NCI-H1092 (cell line): Measurements from ENCODE around the gene POLR1A.

Source experiments
- DNase-seq: peaks from one replicate; lab custom pipeline; 2025; lab: John Stamatoyannopoulos, UW

The POLR1A gene

GRCh38 chr2:86037795-86038192 lies 67.9 kb downstream of the POLR1A start:
- DNase-seq: no peak

- peak; percentile 28 for DNase-seq
These were observed 68.4 kb downstream of the POLR1A start for GRCh38 chr2:86037141-86037794.

DNA sequence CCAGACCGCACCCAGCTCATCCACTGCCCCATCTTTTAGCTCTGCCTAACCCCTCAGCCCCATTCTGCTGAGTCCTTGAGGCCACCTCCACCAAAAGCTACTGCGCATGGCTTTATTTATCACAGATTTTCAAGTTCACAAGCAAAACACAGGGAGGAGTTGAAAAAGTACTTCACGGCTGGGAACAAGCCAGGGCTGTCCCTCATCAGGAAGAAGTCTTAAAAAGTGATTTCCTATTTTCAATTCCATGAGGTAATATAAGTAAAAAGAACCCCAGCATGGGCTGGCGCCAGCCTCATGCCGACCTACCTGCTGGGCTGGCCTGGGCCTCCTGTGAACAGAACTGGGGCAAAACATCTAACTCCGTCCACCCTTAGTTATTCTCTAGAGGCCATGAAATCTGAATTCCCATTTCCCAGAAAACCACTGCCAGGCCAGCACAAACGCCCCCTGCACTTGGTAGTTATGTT lies 69.0 kb downstream of the POLR1A start:
- no peak for DNase-seq

GRCh38 chr2:86035883-86036668 lies 69.6 kb downstream of the POLR1A start:
- DNase-seq: peak; percentile 88

GRCh38 chr2:86035376-86035882 lies 70.3 kb downstream of the POLR1A start:
- no peak for DNase-seq

DNA sequence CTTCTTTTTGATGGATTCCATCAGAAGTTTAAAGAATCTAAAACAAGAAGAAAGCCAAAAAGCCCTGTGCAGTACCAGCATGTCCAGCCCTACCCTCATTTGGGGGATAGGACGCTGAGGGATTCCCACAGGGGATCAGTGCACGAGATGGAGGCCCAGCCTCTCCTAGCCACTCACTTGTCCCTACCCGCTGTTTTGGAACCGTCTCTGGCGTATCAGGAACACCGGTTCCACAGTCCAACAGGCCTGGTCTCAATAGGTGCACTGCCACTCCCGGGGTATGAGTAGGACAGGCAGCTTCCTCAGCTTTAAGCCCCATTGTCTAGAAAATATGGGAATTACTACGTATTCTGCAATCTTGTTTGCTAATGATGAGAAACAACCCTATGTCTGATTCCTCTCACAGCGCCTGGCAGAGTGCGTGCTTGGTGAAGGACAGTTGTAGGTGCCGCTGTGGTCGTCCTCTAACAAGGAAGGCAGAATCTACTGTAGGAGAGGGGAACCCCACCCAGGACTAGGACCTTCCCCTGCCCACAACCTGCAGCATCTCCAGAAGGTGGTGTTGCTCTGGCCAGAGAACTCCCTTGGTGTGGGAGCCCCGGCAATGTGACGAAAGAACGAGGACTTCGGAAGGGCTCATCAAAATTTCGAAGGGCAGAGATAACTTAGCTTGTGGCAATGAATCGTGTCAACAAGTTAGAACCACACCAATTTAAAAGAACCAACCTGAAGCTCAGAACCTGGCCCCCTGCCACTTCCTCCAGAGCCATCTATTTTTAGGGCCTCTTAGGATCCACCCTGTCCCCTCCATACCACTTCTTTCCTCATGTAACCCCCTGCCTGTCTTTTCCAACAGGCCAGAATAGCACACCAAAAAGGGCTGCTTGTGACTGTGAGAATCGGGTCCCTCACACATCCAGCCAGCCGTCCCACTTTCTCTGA lies 71.7 kb downstream of the POLR1A start:
- DNase-seq: no peak

DNA sequence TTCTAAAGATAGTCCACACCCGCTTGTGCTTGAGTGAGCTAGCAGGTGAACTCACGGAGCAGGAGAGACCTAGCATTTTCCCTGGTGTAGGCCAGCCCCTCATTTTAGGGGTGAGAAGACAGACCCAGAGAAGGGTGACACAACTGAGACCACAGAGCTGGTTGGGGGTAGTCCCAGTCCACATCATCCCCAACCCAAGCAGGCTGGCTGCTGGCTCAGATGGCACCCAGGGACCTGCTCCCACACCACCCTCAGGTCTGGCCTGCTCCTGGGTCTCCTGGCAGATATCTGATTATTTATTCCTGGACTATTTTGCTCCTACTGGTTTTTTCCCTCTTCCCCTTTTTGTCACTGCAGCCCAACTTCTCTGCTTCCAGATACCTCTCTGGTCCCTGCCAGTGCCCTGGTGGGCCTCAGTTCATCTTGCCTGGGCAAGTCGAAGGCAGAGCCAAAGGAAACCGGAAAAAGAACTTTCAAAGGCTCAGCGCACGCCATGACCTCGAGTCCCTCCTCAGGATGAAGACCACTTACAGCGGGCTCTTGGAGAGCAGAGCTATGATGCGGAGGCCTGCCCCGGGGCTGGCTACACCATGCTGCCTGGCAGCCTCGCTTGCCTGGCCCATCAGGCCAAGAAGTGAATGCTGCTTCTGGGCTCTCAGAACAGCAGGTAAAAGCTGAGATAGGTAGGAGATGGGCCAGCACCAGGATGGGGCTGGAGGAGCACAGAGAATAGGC lies 72.7 kb downstream of the POLR1A start:
- no peak for DNase-seq

- no peak for DNase-seq
These were observed 74.1 kb downstream of the POLR1A start for GRCh38 chr2:86031606-86032005.

DNA sequence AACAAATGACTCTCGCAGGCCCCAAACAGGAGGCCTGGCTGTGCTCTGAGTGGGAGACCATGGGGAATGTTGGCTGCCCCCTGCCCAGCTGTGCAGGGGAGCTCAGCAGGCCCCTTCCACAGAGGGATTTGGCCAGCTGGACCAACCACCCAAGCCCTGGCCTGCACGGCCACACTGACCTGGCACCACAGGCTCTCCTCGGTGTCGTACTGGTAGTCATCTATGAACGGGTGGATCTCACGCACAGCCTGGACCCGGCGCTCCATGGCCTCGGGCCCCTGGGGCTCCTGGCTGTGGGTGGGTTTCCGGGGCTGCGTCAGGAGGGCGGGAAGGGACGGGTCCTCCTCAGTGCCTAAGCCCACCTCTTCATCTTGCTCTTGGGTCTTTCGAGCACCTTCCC lies 74.5 kb downstream of the POLR1A start:
- DNase-seq: no peak

GRCh38 chr2:86029873-86030272 lies 75.8 kb downstream of the POLR1A start:
- no peak for DNase-seq

GRCh38 chr2:86028766-86029381 lies 76.8 kb downstream of the POLR1A start:
- no peak for DNase-seq

- DNase-seq: no peak
These were observed 77.5 kb downstream of the POLR1A start for GRCh38 chr2:86027922-86028765.

DNA sequence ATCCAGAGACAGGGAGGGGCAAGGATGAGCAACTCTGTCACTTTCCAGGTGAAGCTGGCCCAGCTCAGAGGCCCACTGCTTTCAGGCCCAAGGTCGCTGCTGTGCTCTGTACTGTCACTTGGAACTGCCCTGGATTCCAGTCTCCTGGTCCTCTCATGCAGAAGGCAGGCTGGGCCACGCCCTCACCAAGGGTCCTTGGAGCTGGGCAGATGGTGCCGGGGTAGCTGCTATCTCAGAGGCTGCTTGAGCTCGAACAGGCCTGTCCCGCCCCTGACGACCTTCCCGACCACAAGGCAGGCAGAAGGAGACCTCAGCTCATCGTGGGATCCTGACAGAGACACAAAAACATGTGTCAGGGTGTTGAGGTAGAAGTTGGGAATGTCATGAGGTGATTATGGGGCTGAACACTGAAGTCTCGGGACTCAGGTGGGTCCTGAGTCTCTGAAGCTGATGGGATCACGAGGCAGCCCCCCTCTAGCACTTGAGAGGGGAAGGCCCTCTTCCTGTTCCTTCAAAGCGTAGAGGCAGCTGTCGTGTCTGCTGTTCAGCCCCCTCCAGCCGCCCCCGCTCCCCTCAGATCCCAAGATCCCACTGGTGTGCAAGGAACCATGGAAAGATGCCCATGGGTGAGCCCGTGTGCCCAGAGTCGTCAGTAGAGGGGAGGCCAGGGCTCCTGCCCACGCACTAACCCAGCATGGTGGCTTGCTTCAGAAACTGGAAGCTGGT lies 78.3 kb downstream of the POLR1A start:
- DNase-seq: no peak

DNA sequence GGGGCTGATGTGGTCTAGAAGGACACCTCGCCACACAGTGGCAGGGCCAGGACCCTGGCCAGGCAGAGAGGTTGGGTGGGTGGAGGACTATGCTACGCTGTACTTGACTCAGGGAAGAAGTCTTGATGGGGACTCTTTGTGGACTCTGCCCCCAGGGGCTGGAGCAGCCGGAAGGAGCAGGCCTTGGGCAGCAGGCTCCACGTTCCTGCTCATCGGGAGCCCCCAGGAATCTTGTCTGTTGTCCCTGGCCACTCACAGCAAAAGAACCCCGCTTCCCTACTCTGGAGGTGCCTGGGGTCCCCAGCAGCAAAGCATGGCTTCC lies 79.0 kb downstream of the POLR1A start:
- DNase-seq: no peak

- DNase-seq: no peak
These were observed 79.5 kb downstream of the POLR1A start for GRCh38 chr2:86025976-86026743.

DNA sequence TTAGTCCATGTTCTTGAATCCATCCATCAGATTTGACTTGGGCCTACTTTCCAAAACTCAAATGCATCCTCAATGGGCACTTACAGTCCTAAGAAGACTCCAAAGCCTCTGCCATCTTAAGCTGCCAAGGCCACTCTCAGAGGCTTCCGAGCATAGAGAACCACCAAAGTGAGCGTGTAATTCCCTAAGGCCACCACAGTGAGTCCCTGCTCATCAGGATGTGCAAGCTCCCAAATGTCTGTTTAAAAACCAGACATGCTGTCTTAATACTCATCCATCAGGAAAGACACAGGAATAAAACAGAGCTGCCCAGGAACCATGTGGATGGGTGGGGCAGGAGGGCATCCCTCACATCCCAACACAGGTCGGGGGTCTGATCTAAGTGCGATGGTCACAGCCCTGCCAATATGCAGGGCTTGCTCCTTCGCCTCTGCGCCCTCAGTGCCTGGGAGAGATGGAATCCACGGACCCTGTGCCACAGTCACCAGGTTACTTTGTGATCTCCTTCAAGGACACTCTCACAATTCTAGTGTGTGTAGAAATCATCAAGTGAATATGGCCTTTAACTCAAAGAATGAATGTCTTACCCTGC lies 80.4 kb downstream of the POLR1A start:
- DNase-seq: no peak

DNA sequence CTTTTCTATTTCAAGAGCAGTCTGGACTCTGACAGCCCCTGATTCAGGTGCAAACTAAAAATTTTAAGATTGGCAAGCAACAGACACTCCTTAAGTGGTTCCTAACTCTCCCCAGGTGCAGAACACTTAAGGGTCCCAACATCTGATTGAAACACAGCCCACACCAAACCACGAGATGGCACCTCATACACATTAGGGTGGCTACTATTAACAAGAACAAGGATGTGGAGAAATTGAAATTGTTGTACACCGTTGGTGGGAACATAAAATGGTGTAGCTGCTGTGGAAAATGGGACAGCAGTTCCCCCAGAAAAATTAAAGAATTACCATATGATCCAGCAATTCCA lies 82.3 kb downstream of the POLR1A start:
- no peak for DNase-seq

- no peak for DNase-seq
These were observed 82.9 kb downstream of the POLR1A start for GRCh38 chr2:86022661-86023365.
